Suprapubic skin (tissue), 4 donors: Measurements from ENCODE around the gene IGF1.

Experiments
- POLR2A ChIP-seq, 2 donors: fragments of 450-650 bp; IDR thresholded peaks; one replicate each; pipeline ENCODE4 v1.6.1; 2017; ENCODE audit warnings: antibody characterized with exemption in 2 of 2, mild to moderate bottlenecking in 2 of 2, moderate library complexity in 2 of 2
- POLR2AphosphoS5 ChIP-seq, 3 donors: sonication (generic); formaldehyde crosslinking; IDR thresholded peaks; one replicate each; pipeline ENCODE4 v1.6.1; 2017; ENCODE audit warnings: antibody characterized with exemption in 3 of 3
- TF ChIP-seq, protein P1 (sequence below), 2 donors: fragments of 200-600 bp in 1 of 2; fragments of 450-650 bp in 1 of 2; sonication (generic) in 1 of 2; IDR thresholded peaks; one replicate each; pipeline ENCODE4 v1.5.1; 2016 to 2019; ENCODE audit warnings: antibody characterized with exemption in 2 of 2, mild to moderate bottlenecking in 1 of 2, moderate library complexity in 1 of 2

DNA sequence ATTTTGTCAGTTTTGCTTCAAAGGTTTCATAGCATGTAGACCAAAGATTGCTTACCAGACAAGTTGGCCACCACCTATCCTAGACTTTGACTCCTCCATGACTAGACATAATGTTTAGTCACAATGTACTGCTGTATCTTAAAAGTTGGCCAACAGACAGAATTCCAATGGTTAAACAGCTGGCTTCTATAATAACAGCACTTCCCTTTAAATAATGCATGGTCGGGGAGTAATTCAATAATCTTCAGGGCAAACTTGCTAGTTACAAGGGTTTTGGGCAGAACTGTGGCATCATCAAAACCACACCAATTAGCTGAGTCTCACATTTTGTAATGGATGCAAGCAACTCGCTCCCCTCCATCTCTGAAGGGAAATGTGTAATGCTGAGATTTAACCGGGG, 56.9 kb downstream of the IGF1 start:
- TF ChIP-seq POLR2A (IDR thresholded peaks at IDR 0.05) (no peak), POLR2AphosphoS5 (IDR thresholded peaks at IDR 0.05) (no peak)
- TF ChIP-seq, protein P1, sequence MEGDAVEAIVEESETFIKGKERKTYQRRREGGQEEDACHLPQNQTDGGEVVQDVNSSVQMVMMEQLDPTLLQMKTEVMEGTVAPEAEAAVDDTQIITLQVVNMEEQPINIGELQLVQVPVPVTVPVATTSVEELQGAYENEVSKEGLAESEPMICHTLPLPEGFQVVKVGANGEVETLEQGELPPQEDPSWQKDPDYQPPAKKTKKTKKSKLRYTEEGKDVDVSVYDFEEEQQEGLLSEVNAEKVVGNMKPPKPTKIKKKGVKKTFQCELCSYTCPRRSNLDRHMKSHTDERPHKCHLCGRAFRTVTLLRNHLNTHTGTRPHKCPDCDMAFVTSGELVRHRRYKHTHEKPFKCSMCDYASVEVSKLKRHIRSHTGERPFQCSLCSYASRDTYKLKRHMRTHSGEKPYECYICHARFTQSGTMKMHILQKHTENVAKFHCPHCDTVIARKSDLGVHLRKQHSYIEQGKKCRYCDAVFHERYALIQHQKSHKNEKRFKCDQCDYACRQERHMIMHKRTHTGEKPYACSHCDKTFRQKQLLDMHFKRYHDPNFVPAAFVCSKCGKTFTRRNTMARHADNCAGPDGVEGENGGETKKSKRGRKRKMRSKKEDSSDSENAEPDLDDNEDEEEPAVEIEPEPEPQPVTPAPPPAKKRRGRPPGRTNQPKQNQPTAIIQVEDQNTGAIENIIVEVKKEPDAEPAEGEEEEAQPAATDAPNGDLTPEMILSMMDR (IDR thresholded peaks at IDR 0.05), result no peak
